DMS153 treated with DMSO at 0.1 percent for 48 hours (cell line): ENCODE data around the gene EID3.
"Not testable (repeated sequence)": the region's sequence is repeated elsewhere in the genome, so short reads cannot be mapped to it uniquely, and the experiment has no call there.

Experiments
- DNase-seq: peaks from one replicate; lab custom pipeline; 2025; ENCODE audit not compliant: unreplicated experiment; lab: John Stamatoyannopoulos, UW

EID3 gene

GRCh38 chr12:104310751-104311633 lies 7.5 kb downstream of the EID3 start:
- DNase-seq = no peak

GRCh38 chr12:104312202-104312601 lies 8.7 kb downstream of the EID3 start:
- DNase-seq = no peak

DNA sequence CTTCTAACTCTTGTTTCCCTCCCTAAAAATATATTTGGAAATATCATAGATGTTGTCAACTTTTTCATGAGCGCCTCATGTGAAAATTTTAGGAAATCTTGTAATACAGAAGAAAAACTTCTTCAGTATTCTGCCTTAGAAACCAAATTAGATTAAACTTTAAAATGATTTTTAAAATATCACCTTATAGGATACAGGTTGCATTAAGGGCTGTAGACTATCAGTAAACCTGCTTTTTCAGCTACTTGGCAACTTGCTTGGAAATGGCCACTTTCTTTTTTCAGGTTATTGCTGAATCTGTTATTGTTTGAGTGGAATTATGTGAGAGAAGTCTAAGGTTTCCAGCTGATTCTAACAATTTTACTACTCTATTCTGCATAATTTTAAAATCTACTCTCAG lies 9.1 kb downstream of the EID3 start:
- DNase-seq = no peak

GRCh38 chr12:104313568-104314241 lies 10.2 kb downstream of the EID3 start:
- no peak for DNase-seq

DNA sequence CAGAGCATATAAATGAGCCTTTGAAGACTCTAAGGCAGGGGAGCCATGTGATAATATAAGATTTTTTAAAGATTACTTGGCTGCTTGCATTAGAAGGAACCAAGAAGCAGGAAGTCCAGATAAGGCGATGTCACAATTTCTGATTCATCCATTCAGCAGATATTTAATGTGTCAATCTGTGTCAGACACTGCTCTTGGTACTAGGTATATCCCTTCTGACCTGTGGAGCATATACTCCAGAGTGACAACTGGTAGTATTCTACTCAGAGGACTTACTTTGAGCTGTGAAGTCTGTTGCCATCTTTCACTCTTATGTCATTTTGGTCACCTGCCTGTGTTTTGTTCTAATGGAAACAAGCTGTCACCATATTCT lies 10.7 kb downstream of the EID3 start:
- no peak for DNase-seq

- no peak for DNase-seq
These were observed 12.0 kb downstream of the EID3 start for GRCh38 chr12:104315326-104316224.

GRCh38 chr12:104316936-104317335 lies 13.4 kb downstream of the EID3 start:
- DNase-seq = no peak

DNA sequence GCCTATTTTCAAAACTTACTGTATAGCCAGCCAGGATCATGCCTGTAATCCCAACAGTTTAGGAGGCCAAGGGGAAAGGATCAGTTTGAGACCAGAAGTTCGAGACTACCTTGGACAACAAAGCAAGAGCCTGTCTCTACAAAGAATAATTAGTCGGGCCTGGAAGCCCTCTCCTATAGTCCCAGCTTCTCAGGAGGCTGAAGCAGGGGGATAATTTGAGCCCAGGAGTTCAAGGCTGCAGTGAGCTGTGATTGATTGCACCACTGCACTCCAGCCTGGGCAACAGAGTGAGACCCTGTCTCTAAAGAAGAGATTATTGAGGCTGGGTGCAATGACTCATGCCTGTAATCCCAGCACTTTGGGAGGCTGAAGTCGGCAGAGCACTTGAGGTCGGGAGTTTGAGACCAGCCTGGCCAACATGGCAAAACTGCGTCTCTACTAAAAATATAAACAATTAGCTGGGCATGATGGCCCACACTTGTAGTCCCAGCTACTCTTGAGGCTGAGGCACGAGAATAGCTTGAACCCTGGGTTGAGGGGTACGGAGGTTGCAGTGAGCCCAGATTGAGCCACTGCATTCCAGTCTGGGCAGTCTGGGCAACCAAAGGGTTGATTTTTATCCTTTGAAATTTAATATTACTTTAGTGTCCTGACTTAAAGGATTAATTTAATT lies 14.1 kb downstream of the EID3 start:
- DNase-seq = no peak

- no peak for DNase-seq
These were observed 15.5 kb downstream of the EID3 start for GRCh38 chr12:104319028-104319427.

DNA sequence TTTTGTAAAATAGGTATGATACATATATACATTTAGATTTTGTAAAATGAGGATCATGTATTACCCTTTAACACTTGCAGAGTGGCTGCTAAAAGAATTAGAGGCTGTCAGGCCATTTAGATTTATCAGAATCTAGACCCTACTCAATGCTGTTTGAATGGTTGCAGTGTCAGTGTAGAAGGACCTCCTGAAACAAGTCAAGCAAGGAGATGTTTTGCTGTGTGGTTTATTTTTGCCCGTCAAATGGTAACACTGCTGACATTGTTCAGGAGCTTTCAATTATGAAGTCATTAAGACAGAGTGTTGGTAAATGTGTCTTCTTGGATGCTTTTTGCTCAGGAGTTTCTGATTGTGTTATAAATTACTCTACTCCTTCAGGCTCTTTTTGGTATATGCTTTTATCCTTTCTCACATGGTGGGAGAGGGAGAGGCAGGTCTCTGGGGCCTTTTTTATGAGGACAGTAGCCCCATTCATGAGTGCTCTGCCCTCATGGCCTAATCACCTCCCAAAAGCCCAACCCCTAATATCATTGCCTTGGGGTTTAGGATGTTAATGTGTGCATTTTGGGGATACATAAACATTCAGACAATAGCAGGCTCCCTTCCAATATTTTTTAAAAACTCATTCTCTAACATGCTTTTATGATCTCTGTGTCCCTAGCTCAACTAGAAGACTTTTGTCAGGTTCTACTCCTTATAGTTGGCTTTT lies 16.5 kb downstream of the EID3 start:
- no peak for DNase-seq

- DNase-seq = no peak
These were observed 17.1 kb downstream of the EID3 start for GRCh38 chr12:104320627-104321024.

DNA sequence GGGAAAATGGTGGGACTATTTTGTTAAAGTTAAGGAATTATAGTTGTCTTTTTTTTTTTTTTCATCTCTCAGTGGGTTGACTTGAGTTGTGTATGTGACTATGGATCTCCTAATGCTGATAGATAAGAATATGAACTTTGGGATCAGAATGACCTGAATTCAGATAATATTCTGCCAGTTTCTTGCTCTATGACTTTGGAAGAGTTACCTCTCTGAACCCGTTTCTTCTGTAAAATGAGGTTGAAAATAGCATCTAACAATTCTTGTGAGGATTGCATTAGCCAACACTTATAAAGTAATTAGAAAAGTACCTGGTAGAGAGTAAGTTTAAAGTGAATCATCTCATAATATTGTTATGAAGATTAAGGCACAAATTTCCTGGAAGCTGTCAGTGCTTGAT lies 18.4 kb downstream of the EID3 start:
- no peak for DNase-seq

DNA sequence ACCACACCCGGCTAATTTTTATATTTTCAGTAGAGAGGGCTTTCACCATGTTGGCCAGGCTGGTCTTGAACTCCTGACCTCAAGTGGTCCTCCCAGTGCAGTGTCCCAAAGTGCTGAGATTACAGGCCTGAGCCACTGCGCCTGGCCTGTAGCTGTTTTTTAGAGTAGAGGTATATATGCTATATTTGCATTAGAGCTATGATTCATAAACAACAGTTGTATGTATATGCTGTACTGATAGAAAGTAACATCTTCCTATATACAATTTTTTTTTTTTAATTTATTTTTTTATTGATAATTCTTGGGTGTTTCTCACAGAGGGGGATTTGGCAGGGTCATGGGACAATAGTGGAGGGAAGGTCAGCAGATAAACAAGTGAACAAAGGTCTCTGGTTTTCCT lies 19.0 kb downstream of the EID3 start:
- not testable (repeated sequence) for DNase-seq

- no peak for DNase-seq
These were observed 20.4 kb downstream of the EID3 start for GRCh38 chr12:104323899-104324298.

DNA sequence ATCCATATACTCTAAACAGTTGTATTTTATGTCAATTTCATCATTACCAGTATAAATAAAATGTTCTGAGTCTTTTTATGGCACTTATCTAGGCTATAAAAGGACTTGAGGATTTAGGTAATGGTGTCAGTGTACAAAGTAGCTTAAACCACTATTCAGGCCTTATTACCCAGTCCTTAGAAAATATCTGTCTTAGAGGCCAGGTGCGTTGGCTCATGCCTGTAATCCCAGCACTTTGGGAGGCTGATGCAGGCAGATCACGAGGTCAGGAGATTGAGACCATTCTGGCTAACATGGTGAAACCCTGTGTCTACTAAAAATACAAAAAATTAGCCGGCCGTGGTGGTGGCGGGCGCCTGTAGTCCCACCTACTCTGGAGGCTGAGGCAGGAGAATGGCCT lies 24.7 kb downstream of the EID3 start:
- DNase-seq = not testable (repeated sequence)

- no peak for DNase-seq
These were observed 25.3 kb downstream of the EID3 start for GRCh38 chr12:104328790-104329189.

GRCh38 chr12:104329707-104330532 lies 26.4 kb downstream of the EID3 start:
- no peak for DNase-seq

DNA sequence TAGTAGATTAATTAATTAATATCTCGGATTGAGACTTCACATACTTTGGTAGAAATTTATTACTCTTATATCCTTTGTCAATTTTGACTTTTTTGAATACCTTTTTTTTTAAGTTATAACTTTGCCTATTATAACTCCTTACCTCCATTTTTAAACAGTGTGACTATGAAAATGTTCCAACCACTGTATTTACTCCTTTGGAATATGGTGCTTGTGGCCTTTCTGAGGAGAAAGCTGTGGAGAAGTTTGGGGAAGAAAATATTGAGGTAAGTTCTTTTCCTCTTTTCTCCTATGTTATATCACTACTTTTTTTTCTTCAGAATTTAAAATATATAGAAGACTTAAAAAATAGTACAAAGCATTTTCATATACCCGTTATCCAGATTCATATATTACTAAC lies 27.8 kb downstream of the EID3 start:
- no peak for DNase-seq

DNA sequence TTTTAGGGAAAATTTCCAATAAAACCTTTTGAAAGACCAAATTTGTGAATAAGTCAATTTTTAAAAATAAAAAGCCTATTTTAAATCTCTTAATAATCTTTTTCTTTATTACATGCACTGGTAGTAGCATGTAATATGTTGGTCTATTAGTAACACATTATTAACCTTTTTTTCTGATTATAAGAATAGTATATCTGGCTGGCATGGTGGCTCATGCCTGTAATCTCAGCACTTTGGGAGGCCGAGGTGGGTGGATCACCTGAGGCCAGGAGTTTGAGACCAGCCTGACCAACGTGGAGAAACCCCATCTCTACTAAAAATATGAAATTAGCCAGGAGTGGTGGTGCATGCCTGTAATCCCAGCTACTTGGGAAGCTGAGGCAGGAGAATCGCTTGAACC lies 28.7 kb downstream of the EID3 start:
- not testable (repeated sequence) for DNase-seq
